H1 (cell line): ENCODE results near the gene TRIM45. TPM values are rescaled to one million over a fixed set of nuclear protein-coding genes. Genes with fewer than 3 reads are reported as not detected.

Experiments
- BACH1 ChIP-seq: IDR thresholded peaks from 2 replicates; pipeline ENCODE4 v1.6.1; 2012; ENCODE audit warnings: low read length, improper control_type of control experiment
- CHD2 ChIP-seq: IDR thresholded peaks from 2 replicates; pipeline ENCODE4 v1.6.1; 2012; ENCODE audit warnings: low read length, improper control_type of control experiment
- CTBP2 ChIP-seq: IDR thresholded peaks from 2 replicates; pipeline ENCODE4 v1.7.0; 2011; ENCODE audit warnings: borderline replicate concordance, mild to moderate bottlenecking, moderate library complexity, mixed read lengths, low read length; ENCODE audit not compliant: insufficient read depth, insufficient read length
- E2F6 ChIP-seq: IDR thresholded peaks from 2 replicates; pipeline ENCODE4 v1.6.1; 2012; ENCODE audit warnings: inconsistent platforms
- GABPA ChIP-seq: IDR thresholded peaks from 2 replicates; pipeline ENCODE4 v1.6.1; 2011; ENCODE audit warnings: mild to moderate bottlenecking, low read length, moderate library complexity, borderline replicate concordance; ENCODE audit not compliant: insufficient read depth
- MAX ChIP-seq: IDR thresholded peaks from 2 replicates; pipeline ENCODE4 v1.6.1; 2012; ENCODE audit warnings: inconsistent platforms
- NANOG ChIP-seq: IDR thresholded peaks from 2 replicates; pipeline ENCODE4 v1.6.1; 2011; ENCODE audit warnings: low read length, low read depth, mild to moderate bottlenecking, inconsistent platforms; ENCODE audit not compliant: insufficient read depth, poor library complexity, severe bottlenecking
- PHF8 ChIP-seq: fragments of 200-600 bp; sonication (generic); conservative IDR thresholded peaks from 2 replicates; pipeline ENCODE4 v1.7.1; 2012; ENCODE audit warnings: low read depth, mild to moderate bottlenecking, inconsistent platforms, low read length, moderate library complexity
- RXRA ChIP-seq: IDR thresholded peaks from 2 replicates; pipeline ENCODE4 v1.6.1; 2011; ENCODE audit warnings: low read depth, mild to moderate bottlenecking, low read length, moderate library complexity; ENCODE audit not compliant: insufficient read depth
- SAP30 ChIP-seq: fragments of 300-600 bp; sonication (generic); IDR thresholded peaks from 2 replicates; pipeline ENCODE4 v1.7.1; 2012; ENCODE audit warnings: low read length, moderate library complexity, mild to moderate bottlenecking, inconsistent platforms; ENCODE audit not compliant: insufficient read depth, insufficient replicate concordance
- YY1 ChIP-seq: IDR thresholded peaks from 2 replicates; pipeline ENCODE4 v1.6.1; 2011; ENCODE audit warnings: low read depth, mild to moderate bottlenecking, low read length
- polyA plus RNA-seq, 7 experiments: library from polyadenylated mRNA; depleted of rRNA in 3 of 7; stranded (reverse) in 5 of 7; unstranded in 2 of 7; fragments of >200 nt in 5 of 7; fragments of 200-250 nt in 2 of 7; gene quantifications; 1 replicate in 5 of 7; 2 replicates in 1 of 7; 4 replicates in 1 of 7; pipeline versions ENCODE4 v1.2.1 to v1.2.3, GENCODE V29; 2011 to 2013; ENCODE audit warnings: missing spikeins in 2 of 7, mixed read lengths in 2 of 7
- total RNA-seq: library from RNA; stranded (reverse); fragmentation: NEBNext Ultra II Directional; extraction: Animal tissue kit (Norgen Biotek cat#: 25700); gene quantifications from 2 replicates; pipeline ENCODE4 v1.2.1, GENCODE V29; 2021

The TRIM45 gene
- total and polyA plus RNA-seq, 2 of the 8 experiments (the other 6 are each of a cell fraction or from before 2014, with no cell fraction given) = 13.7 to 16.7 TPM

GRCh38 chr1:117121589-117122329, at the start of gene TRIM45 (continued):
- peak; percentile 87 for TF ChIP-seq BACH1
- TF ChIP-seq GABPA = 0 out of 2 replicates have a peak, but pooled peaks have one; percentile 26
- no peak for TF ChIP-seq SAP30
- peak; percentile 62 for TF ChIP-seq PHF8
- peak; percentile 76 for TF ChIP-seq CHD2
- TF ChIP-seq NANOG = no peak
- peak; percentile 66 for TF ChIP-seq MAX
- peak; percentile 51 for TF ChIP-seq E2F6
- no peak for TF ChIP-seq RXRA
- no peak for TF ChIP-seq YY1
- TF ChIP-seq CTBP2 = peak; percentile 78
